NCI-H2081 treated with DMSO at 0.1 percent for 48 hours (cell line): ENCODE data around the gene PFKFB2.

Experiments used
- DNase-seq: peaks from one replicate; lab custom pipeline; 2025; lab: John Stamatoyannopoulos, UW

The PFKFB2 gene

DNA sequence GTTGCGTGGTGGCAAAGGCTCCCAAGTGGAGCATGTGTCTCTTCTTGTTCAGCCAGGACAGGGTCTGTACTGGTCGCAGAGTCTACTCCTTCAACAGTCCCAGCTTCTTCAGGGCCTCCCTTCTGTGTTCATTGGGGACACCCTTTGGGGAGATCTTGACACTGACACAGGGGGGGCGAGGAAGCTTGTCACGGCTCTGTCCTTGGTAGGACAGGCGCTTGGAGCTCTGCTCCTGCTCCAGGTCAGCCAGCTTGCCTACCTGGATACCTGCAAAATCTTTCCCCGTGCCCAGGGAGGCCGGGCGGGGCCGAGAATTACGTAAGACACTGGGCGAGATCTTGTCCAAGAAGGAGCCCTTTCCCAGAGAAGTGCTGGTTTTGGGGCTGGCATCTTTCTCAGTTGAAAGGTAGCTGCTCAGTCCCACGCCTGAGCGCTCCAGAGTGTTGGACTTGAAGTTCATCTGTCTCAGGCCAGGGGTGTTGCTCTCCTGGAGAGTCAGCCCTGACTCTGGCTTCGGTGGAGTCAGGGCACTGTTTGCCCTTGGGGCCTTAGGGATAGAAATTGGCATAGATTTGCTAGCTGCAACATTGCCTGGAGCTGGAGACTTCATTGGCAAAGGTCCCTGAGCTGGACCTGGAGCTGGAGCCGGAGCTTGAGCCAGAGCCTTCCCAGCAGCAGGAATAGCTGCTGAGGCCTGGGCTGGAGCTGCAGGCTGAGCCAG lies 31.0 kb upstream of the PFKFB2 start:
- no peak for DNase-seq

- DNase-seq: no peak
Observed at GRCh38 chr1:207022996-207023679, 29.9 kb upstream of the PFKFB2 start.

DNA sequence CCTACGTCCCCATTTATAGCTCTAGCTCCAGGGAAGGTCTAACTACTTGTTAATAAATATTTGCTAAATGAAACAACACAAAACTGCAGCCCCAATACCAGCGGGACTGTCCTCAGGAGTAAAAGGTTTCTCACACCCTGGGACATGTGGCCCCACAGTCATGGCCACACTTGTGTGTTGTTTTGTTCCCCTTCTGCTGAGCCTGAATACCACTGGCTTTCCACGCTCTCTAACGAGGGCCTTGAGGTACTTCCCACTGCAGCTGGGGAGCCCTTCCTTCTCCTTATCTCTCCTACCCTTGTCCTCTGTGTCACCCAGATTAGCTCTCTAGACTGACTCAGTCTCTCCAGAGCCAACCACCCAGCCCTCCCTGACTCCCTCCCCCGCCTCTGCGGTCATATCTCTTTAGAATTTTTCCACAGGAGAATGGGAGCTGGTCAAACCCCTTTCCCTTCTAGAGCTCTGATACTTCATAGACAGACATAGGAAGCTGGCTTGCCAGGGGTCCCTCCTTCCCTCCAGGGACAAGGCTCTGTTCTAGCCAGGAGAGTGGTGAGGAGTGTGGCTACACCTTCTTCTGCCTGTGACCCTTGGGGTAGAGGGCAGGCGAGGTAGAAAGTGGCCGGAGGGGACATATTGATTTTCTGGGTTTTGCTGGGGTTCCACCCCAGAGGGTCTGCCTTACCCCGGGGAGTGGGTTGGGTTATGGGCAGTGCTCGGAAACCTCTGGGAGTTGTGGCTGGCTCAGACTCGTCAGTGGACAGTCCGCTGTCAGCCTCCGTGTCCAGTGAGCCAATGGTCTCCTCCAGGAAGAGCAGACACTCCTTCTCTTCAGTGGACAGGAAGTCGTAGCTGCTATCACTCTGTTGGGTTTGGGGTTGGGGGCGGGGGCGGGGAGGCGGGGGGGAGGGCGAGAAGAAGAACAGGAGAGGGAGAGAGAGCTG lies 28.6 kb upstream of the PFKFB2 start:
- DNase-seq: no peak

GRCh38 chr1:207025146-207025880 lies 27.8 kb upstream of the PFKFB2 start:
- no peak for DNase-seq

DNA sequence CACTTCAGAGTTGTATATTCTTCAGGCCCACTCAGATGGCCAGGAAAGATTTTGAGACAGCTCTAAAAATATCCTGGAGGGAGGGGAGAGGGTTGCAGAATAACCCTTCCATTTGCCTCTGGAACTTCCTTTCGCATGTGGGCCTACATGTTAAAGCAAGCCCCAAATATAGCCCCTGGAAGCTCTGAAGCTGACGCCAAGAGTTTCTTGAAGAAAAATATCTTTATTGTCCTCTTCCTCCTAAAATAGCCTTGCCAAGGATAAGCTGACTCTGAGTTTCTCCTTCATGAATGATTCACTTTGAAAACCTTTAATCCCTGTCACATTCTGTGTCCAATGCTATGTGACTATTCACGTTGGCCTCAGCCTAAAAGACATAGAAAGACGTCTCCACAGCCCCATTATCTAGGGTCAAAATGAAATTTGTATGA lies 27.0 kb upstream of the PFKFB2 start:
- no peak for DNase-seq

DNA sequence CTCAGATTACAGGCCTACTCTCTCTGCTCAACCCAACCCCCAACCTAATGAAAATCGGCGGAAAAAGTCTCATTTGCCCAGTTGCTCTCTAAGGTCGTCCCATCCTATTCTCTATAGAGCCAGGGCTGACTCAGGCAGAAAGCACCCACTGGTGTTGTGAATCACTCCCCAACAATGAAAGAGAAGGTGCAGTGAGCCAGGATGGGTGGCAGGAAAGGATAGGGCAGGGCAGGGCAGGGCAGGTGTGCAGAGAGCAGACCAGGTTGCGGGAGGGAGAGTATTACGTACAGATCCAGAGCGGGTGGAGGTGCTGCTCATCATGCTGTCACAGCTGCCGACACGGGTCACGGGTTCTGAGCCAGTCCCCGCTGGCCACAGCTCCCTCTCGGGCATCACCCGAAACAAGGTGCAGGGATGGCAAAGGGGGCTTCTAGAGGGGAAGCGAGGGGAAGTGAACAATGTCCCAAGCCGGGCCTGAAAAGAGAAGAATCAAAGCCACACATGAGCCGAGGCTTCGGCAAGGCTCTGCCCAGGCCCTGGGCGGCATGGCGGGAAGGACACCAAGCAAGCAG lies 25.8 kb upstream of the PFKFB2 start:
- DNase-seq: no peak

- no peak for DNase-seq
Observed at GRCh38 chr1:207027921-207028320, 25.2 kb upstream of the PFKFB2 start.

DNA sequence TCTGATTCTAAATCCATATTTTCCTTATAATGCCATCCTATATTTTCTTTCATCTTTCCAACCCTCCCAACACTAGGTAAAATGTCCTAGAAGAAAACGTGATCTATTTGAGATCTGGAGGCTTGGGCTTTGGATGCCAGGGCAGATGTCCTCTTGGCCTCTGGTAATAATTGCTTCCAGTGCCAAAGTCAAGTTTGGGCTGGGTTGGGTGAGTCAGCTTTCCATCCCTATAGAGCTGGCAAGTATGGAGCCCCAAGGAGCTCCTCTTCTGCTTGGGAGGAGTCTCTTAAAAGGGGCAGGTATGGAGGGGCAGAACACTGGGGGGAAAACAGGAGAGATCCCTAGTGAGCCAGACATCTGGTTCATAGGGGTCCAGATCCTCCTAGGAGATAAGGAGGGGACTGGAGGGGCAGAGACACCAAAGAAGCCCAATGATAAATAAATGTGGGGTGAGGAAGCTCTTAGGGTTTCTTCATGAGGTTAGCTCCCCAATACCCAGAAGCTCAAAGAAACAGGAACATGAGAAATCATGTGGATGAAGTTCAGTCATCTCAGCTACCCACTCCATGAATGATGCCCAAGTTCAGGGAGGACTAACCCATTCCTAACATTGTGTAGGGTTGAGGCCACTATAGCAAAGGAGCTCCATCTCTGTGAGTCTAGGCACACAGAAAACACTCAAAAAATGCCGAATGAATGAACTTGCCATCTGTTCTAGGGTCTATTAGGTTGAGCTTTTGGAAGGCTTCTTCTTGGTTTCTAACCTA lies 24.0 kb upstream of the PFKFB2 start:
- no peak for DNase-seq

GRCh38 chr1:207029701-207030521 lies 23.2 kb upstream of the PFKFB2 start:
- DNase-seq: peak; percentile 64

DNA sequence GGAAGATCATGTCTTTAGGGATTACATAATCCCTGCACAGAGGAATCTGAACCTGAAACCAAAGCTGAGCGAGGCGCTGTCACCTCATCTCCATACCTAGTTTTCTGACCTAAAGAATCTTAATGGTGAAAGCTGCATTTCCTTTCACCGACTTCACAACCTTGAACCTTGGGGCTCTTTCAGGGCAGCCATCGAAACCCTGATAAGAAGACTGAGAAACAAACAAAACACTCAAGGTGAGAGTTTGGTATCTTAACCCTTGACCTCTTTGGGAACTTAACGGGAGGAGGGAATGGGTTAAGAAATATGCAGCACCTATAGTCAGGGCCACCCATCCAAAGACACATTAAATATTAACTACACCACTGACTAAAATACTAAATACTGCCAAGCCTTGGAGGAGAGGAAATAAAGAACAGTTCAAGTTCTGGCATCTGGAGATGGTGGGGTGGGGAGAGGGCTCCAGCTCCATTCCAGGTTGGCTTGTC lies 22.5 kb upstream of the PFKFB2 start:
- DNase-seq: no peak

DNA sequence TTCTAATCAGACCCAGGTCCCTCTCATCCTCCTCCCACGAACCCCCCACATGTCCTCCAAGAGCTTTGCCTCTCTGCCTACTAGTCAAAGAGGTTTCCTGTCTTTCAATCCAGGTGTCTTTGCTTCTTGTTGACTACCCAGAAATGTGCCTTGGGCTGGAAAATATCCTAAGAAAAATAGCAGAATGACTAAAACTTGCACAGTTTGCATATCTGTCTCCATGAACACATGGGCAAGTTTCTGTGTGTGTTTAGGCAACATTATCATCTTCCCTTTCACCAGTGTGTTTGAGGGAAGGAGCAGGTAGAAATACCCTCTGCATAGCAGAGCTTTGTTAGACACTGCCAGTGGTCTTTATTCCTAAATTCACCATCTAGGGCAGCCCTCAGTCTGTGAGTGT lies 22.1 kb upstream of the PFKFB2 start:
- DNase-seq: no peak

- peak; percentile 65 for DNase-seq
Observed at GRCh38 chr1:207031632-207032264, 21.3 kb upstream of the PFKFB2 start.

DNA sequence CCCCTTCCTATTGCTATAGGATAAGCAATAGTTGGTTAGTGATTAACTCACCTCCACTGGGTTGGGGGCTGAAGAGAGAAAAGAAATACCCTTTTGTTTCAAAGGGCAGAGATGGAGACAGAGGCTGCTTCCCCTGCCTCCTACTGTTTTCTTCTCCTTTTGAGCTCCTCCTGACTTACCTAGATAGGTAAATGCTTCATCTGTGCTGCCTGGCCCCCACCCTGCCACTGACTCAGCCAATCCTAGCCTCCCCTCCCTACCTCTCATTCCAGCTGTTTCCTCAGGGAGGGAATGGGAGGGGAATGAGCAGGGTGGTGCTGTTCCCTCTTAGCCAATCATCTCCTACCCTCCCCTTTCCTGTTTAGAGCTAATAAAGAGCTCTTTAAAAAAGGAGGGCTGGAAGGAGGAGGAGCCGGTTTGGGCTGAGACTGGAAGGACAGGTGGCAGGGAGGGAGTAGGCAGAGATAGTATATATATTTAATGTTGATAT lies 20.5 kb upstream of the PFKFB2 start, which contains the start of gene C1orf116:
Gene C1orf116, minus strand, starts transcription at position 229 of the 490 bp plus-strand sequence. CDS start 5,158 bp downstream, outside the sequence.
- DNase-seq: peak; percentile 80

GRCh38 chr1:207033302-207033701 lies 19.8 kb upstream of the PFKFB2 start:
- DNase-seq: no peak

GRCh38 chr1:207034208-207034607 lies 18.9 kb upstream of the PFKFB2 start:
- DNase-seq: no peak

DNA sequence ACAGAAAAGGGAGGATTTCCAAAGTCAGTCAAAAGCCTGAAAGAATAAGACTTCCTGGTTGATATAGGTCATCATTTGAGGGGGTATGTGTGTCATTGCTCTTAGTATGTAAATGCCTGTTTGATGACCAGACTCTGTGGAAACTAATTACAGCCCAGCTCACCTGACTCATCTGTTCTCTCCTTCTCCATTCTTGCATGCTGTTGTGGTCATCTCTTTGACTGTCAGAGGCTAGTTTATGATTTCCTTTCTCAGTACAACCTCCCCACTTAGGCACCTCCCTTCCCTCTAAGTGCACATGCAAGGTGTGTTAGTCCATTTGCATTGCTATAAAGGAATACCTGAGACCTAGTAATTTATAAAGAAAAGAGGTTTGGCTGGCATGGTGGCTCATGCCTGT lies 18.1 kb upstream of the PFKFB2 start:
- no peak for DNase-seq

- DNase-seq: no peak
Observed at GRCh38 chr1:207035877-207036551, 17.1 kb upstream of the PFKFB2 start.

GRCh38 chr1:207036865-207037264 lies 16.2 kb upstream of the PFKFB2 start:
- no peak for DNase-seq
